DND-41 (cell line): ENCODE data around the gene DLG2.

Source experiments
- ATAC-seq: fragments of 200-7000 bp; cut with Tn5 transposase; 3 replicates; pipeline ENCODE4 v1.9.1; 2021; ENCODE audit warnings: low read depth; ENCODE audit not compliant: insufficient read depth
- DNase-seq: peaks from one replicate; pipeline ENCODE4 v3.0.0-alpha.2; 2020
- H2AFZ ChIP-seq: 2 replicates; pipeline ENCODE4 v1.6.0; 2012; ENCODE audit warnings: low read depth, low read length
- H3K27ac ChIP-seq: 2 replicates; pipeline ENCODE4 v1.5.1; 2012; ENCODE audit warnings: low read length, inconsistent platforms
- H3K27me3 ChIP-seq: fragments of 200-600 bp; sonication (generic); 2 replicates; pipeline ENCODE4 v1.6.0; 2012; ENCODE audit warnings: low read length, mild to moderate bottlenecking, inconsistent platforms; ENCODE audit not compliant: insufficient read depth, poor library complexity
- H3K36me3 ChIP-seq: 2 replicates; pipeline ENCODE4 v1.5.1; 2012; ENCODE audit warnings: low read length, inconsistent platforms; ENCODE audit not compliant: insufficient read depth
- H3K4me1 ChIP-seq: 2 replicates; pipeline ENCODE4 v1.5.1; 2012; ENCODE audit warnings: mild to moderate bottlenecking, low read length; ENCODE audit not compliant: insufficient read depth
- H3K4me2 ChIP-seq: 2 replicates; pipeline ENCODE4 v1.6.0; 2012; ENCODE audit warnings: mild to moderate bottlenecking, moderate library complexity, low read length, inconsistent platforms; ENCODE audit not compliant: insufficient read depth
- H3K4me3 ChIP-seq, 2 experiments: fragments of 200-600 bp in 1 of 2; shearing (Covaris generic) in 1 of 2; 2 replicates each; pipeline ENCODE4 v1.5.1; 2012 to 2016; ENCODE audit warnings: inconsistent platforms in 2 of 2, low read length in 2 of 2, mild to moderate bottlenecking in 2 of 2, low read depth in 1 of 2, moderate library complexity in 1 of 2
- H3K79me2 ChIP-seq: 2 replicates; pipeline ENCODE4 v1.6.0; 2012; ENCODE audit warnings: low read length, inconsistent platforms; ENCODE audit not compliant: insufficient read depth
- H3K9ac ChIP-seq: 2 replicates; pipeline ENCODE4 v1.6.0; 2012; ENCODE audit warnings: low read depth, mild to moderate bottlenecking, inconsistent platforms, low read length, moderate library complexity
- H3K9me3 ChIP-seq: 2 replicates; pipeline ENCODE4 v1.5.1; 2012; ENCODE audit warnings: low read length, moderate library complexity, mild to moderate bottlenecking, inconsistent platforms; ENCODE audit not compliant: insufficient read depth, severe bottlenecking
- H4K20me1 ChIP-seq: 2 replicates; pipeline ENCODE4 v1.6.0; 2012; ENCODE audit warnings: low read length; ENCODE audit not compliant: insufficient read depth
- EZH2 ChIP-seq: IDR thresholded peaks from 3 replicates; pipeline ENCODE4 v1.6.1; 2012; ENCODE audit warnings: borderline replicate concordance, low read depth, mild to moderate bottlenecking, moderate library complexity, low read length, inconsistent platforms; ENCODE audit not compliant: severe bottlenecking
- TF ChIP-seq, protein P1 (sequence below): IDR thresholded peaks from 2 replicates; pipeline ENCODE4 v1.5.1; 2012; ENCODE audit warnings: borderline replicate concordance, low read length, moderate library complexity, mild to moderate bottlenecking; ENCODE audit not compliant: poor library complexity, severe bottlenecking; ENCODE audit errors: extremely low read depth

DLG2 gene

DNA sequence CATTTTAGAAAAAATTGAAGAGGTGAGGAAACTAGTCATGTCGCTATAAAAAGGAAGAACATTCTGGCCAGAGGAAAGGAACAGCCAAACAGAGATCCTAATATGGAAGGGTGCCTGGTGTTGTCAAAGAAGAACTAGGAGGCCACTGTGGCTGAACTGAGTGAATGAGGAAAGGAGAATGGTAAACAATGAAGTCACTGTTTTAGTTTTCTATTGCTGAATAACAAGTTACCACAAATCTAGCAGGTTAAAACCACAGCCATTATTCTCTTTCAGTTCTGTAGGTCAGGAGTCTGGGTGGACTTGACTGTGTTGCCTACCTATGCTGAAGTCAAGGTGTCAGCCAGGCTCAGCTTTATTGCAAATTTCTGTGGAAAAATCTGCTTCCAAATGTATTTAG lies 1791.7 kb downstream of the DLG2 start:
- Histone ChIP-seq H3K9me3 (no peaks in the 10 kb centered on the region), H3K36me3 (no peaks in the 10 kb centered on the region), H3K4me2 (no peak overlapping the region), H3K4me3 (no peak overlapping the region), H3K79me2 (no peaks in the 10 kb centered on the region), H4K20me1 (no peaks in the 10 kb centered on the region), H3K27me3 (peaks cover 3% of the 10 kb centered on the region), H3K27ac (no peak overlapping the region), H3K9ac (no peak overlapping the region), H3K4me1 (no peaks in the 10 kb centered on the region), H2AFZ (no peak overlapping the region)
- TF ChIP-seq, protein P1, sequence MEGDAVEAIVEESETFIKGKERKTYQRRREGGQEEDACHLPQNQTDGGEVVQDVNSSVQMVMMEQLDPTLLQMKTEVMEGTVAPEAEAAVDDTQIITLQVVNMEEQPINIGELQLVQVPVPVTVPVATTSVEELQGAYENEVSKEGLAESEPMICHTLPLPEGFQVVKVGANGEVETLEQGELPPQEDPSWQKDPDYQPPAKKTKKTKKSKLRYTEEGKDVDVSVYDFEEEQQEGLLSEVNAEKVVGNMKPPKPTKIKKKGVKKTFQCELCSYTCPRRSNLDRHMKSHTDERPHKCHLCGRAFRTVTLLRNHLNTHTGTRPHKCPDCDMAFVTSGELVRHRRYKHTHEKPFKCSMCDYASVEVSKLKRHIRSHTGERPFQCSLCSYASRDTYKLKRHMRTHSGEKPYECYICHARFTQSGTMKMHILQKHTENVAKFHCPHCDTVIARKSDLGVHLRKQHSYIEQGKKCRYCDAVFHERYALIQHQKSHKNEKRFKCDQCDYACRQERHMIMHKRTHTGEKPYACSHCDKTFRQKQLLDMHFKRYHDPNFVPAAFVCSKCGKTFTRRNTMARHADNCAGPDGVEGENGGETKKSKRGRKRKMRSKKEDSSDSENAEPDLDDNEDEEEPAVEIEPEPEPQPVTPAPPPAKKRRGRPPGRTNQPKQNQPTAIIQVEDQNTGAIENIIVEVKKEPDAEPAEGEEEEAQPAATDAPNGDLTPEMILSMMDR, result no peak
- TF ChIP-seq EZH2, result no peak
- ATAC-seq, result no peak
- no peak for DNase-seq

DNA sequence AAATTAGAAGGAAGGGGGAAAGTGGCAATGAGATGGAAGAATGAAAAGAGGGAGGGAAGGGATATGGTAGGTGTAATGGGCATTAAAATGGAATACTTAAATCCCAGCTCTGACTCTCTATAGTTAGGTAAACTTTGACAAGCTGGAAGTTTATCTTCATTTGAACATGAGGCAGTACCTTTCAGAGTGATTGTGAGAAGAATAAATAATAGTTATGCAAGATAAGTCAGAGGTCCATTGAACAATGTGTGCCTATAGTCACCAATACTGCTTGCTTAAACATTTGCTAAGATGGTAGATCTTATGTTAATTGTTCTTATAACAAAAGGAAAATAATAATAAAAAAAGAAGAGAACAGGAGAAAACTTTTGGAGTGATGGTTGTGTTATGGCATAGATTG lies 1795.2 kb downstream of the DLG2 start:
- H3K9me3 ChIP-seq, result no peaks in the 10 kb centered on the region
- no peaks in the 10 kb centered on the region for H4K20me1 ChIP-seq
- no peak overlapping the region for H3K4me2 ChIP-seq
- no peaks in the 10 kb centered on the region for H3K4me1 ChIP-seq
- ATAC-seq (no peak), DNase-seq (no peak)
- H3K79me2 ChIP-seq, result no peaks in the 10 kb centered on the region
- no peaks in the 10 kb centered on the region for H3K27me3 ChIP-seq
- no peak overlapping the region for H3K4me3 ChIP-seq
- H3K9ac ChIP-seq, result no peak overlapping the region
- H3K27ac ChIP-seq, result no peak overlapping the region
- TF ChIP-seq, protein P1, result no peak
- TF ChIP-seq EZH2, result no peak
- H3K36me3 ChIP-seq, result no peaks in the 10 kb centered on the region
- no peak overlapping the region for H2AFZ ChIP-seq

DNA sequence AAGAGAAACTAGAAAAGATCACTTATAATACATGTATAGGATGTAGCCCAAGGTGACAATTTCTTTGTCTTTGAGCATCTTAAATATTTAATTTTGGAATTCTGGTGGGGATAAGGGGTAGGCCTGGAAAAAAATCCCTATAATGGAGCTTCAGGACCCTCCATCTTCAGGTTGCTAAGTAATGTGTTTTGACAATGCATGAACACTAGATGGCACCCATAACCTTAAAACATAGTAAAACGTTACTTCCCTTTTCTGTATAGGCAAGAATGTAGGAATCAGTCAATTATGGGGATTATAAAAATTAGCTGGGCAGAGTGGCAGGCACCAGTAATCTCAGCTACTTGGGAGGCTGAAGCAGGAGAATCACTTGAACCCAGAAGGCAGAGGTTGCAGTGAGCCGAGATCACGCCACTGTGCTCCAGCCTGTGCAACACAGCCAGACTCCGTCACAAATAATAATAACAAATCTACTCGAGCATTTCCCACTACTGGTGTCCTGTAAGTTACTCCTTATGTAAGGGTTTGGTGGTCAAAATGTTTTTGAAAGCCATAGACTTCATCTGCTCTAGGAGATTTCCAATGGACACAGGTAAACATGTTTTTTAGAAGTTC lies 1799.1 kb downstream of the DLG2 start:
- Histone ChIP-seq H3K27me3 (no peaks in the 10 kb centered on the region), H3K4me1 (no peaks in the 10 kb centered on the region), H3K36me3 (no peaks in the 10 kb centered on the region), H3K4me3 (no peak overlapping the region), H3K9me3 (no peaks in the 10 kb centered on the region), H3K9ac (no peak overlapping the region), H2AFZ (no peak overlapping the region), H3K79me2 (no peaks in the 10 kb centered on the region), H3K27ac (no peak overlapping the region), H4K20me1 (no peaks in the 10 kb centered on the region), H3K4me2 (no peak overlapping the region)
- no peak for TF ChIP-seq EZH2
- TF ChIP-seq, protein P1, result peak; percentile 71
- DNase-seq (no peak), ATAC-seq (peak; percentile 76)
